Medulla oblongata (tissue), 1 donor: ENCODE measurements around the gene ADCY10.
"Not testable (repeated sequence)": the region's sequence is repeated elsewhere in the genome, so short reads cannot be mapped to it uniquely, and the experiment has no call there.

ENCODE experiments used
- DNase-seq: peaks from one replicate; pipeline ENCODE4 v3.0.0-alpha.2; 2015; ENCODE audit errors: extremely low spot score

The ADCY10 gene, protein sequence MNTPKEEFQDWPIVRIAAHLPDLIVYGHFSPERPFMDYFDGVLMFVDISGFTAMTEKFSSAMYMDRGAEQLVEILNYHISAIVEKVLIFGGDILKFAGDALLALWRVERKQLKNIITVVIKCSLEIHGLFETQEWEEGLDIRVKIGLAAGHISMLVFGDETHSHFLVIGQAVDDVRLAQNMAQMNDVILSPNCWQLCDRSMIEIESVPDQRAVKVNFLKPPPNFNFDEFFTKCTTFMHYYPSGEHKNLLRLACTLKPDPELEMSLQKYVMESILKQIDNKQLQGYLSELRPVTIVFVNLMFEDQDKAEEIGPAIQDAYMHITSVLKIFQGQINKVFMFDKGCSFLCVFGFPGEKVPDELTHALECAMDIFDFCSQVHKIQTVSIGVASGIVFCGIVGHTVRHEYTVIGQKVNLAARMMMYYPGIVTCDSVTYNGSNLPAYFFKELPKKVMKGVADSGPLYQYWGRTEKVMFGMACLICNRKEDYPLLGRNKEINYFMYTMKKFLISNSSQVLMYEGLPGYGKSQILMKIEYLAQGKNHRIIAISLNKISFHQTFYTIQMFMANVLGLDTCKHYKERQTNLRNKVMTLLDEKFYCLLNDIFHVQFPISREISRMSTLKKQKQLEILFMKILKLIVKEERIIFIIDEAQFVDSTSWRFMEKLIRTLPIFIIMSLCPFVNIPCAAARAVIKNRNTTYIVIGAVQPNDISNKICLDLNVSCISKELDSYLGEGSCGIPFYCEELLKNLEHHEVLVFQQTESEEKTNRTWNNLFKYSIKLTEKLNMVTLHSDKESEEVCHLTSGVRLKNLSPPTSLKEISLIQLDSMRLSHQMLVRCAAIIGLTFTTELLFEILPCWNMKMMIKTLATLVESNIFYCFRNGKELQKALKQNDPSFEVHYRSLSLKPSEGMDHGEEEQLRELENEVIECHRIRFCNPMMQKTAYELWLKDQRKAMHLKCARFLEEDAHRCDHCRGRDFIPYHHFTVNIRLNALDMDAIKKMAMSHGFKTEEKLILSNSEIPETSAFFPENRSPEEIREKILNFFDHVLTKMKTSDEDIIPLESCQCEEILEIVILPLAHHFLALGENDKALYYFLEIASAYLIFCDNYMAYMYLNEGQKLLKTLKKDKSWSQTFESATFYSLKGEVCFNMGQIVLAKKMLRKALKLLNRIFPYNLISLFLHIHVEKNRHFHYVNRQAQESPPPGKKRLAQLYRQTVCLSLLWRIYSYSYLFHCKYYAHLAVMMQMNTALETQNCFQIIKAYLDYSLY (N-terminal part only)

DNA sequence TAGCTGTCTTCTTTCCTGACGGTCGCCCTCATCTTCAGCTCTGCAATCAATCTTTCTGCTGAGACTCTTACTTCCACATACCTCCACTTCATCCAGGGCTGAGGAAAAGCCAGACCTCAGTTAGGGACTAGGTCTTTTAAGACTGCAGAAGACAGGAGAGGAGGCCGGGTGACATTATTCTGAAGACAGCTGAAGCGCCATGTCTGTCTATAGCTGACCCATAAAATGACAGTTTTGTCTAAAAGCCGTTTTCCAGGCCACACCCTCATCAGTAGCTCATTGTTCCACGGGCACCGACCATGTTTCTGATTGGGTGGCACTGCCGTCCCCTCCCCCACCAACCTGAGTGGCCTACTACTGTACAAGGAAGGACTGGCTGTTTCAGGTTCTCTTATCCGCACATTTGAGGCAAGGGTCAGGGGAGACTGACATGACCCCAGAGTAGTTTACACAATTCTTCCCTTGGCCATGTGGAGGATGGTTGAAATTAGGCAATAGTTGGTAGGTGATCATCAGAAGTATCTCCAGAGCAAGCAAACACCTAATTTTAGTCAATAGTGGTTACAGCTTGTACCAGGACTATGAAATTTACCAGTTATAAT is at the start of gene ADCY10:
Gene ADCY10, minus strand, starts transcription at position 240 of the 602 bp plus-strand sequence. CDS start 8,994 bp downstream, outside the sequence.
- DNase-seq, result no peak

DNA sequence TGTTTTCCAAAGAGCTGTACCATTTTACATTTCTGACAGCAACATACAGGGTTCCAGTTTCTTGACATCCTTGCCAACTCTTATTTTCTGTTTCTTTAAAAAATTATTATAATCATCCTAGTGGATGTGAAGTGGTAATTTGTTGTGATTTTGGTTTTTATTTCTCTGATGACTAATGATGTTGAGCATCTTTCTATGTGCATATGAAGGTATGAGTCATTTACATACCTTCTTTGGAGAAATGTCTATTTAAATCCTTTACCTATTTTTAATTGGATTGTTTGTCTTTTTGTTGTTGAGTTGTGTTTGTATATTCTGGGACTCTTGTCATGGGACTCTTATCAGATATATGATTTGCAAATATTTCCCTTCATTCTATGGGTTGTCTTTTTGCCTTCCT is 43.8 kb upstream of the ADCY10 start:
- DNase-seq, result no peak

DNA sequence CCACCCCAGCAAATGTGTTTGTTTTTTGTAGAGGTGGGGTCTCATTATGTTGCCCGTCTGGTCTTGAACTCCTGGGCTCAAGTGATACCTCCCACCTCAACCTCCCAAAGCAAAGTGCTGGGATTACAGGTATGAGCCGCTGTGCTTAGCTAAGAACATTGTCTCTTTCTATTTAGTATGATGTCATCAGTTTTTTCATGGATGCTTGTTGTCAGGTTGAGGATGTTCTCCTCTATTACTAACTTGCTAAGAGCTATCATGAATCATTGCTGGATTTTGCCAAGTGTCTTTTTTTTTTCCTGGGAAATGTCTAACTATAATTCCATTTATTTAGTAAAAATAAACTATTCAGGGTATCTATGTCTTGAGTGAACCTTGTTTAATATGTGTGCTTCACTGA is 42.0 kb upstream of the ADCY10 start:
- no peak for DNase-seq

DNA sequence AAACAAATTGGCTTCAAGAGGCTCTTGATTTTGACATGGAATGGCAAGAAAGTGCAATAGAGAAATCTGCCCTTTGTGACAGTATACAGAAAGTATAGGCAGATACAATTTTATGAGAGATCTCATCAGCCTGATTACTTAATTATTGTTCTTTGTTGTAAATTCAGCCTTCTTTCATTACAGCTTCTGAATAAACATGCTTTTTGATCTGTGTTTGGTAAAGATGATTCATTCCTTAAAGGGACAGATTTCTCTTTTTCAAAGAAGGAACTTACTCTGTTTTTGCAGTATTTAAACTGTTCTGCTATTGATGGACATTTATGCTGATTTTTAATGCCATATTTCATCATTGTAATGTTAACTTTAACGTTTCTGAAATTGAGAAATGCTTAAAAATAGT is 36.6 kb upstream of the ADCY10 start:
- DNase-seq, result no peak

- DNase-seq, result no peak
These were observed 35.9 kb upstream of the ADCY10 start for GRCh38 chr1:167949785-167950184.

GRCh38 chr1:167947733-167948132 is 33.8 kb upstream of the ADCY10 start:
- no peak for DNase-seq

- DNase-seq, result no peak
These were observed 29.6 kb upstream of the ADCY10 start for GRCh38 chr1:167943541-167943940.

- DNase-seq, result no peak
These were observed 26.3 kb upstream of the ADCY10 start for GRCh38 chr1:167940264-167940663.

- no peak for DNase-seq
These were observed 24.2 kb upstream of the ADCY10 start for GRCh38 chr1:167938080-167938636.

- DNase-seq, result no peak
These were observed 23.7 kb upstream of the ADCY10 start for GRCh38 chr1:167937709-167938010.

GRCh38 chr1:167936930-167937708 is 23.2 kb upstream of the ADCY10 start, which contains the start of gene MPC2:
Gene MPC2 (minus strand): TSS chr1:167937072. CDS start chr1:167935841, 1,231 bp downstream.
- peak; percentile 78 for DNase-seq

DNA sequence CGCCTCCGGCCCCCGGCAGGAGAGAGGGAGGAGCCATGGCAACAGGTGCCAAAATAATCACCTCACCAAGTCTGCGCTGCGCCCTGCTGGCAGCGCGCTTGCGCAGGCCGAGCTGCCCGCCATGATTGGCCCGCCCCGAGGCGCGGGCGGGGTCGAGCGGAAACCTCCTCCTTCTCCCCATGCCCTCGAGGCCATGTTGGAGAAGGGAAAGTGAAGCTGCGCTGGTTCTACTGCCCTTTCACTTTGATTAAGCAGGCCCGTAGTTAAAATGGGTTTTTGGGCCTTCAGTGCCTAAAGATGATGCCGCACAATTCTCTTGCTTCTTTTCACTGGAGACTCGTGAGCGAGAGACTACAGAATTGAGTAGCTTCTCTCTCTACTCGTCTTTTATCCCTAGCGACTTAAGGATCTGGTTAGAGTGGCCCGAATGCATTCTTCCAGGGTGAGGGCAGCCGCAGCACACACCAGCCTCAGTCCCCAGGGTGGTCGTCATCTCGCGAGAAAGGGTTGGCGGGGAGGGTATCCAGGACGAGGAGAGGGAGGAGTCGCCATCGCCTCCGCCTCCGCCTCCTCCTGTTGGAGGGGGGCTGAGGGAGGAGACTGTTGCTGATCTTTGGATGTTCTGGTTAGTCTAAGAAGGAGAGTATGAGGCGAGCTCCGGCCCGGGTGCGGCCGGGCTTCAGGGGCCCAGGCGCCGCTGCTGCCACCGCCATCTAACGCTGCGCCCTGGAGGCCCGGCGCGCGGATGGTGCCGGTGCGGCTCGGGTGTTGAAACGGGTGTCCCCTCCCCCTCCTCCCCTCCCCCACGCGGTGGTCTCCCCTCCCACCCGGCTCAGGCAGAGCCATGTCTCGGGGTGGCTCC is 22.4 kb upstream of the ADCY10 start, which contains the start of gene DCAF6:
Gene DCAF6, plus strand, starts transcription at position 616 of the 862 bp plus-strand sequence. Its CDS starts 229 bp downstream, at position 845.
- DNase-seq, result peak; percentile 99

DNA sequence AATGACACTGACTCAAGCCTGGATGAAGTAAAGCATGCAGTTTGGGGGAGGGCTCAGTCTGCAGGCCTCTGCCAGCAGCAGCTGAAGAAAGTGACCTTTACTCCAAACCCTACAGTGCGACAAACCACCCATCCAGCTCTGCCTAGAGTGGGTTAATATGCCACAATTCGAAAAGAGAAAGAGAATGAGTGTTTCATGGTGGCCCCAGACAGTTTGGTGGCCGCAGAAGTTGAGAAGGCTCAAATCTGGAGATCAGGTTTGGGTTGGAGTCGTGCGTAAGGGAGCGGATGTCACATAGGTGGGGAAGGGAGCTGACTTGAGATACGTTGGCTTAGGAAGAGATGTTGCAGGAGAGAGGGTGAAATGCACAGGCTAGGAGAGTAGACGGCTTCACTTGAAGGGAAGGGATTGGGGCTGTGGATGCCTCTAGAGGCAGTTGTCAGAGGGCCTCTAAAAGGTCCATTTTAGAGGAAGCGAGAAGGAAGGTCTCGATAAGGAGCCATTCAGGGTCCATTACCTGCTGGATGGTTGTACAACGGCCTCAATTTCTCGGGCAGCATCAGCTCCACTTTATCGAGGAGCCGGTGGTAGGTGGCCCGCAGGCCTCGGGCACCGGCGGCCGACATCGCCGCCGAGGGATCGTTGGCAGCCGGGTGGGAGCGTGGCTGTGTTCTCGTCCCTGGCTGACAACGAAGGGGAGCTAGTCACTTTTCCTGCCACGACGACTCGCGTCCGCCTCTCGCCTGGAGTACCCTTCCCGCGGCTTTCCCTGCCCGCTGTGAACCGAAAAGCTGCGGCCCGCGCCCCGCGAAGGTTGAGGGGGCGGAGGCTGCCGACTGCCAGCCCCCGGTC is 21.5 kb upstream of the ADCY10 start:
- DNase-seq, result peak; percentile 57

DNA sequence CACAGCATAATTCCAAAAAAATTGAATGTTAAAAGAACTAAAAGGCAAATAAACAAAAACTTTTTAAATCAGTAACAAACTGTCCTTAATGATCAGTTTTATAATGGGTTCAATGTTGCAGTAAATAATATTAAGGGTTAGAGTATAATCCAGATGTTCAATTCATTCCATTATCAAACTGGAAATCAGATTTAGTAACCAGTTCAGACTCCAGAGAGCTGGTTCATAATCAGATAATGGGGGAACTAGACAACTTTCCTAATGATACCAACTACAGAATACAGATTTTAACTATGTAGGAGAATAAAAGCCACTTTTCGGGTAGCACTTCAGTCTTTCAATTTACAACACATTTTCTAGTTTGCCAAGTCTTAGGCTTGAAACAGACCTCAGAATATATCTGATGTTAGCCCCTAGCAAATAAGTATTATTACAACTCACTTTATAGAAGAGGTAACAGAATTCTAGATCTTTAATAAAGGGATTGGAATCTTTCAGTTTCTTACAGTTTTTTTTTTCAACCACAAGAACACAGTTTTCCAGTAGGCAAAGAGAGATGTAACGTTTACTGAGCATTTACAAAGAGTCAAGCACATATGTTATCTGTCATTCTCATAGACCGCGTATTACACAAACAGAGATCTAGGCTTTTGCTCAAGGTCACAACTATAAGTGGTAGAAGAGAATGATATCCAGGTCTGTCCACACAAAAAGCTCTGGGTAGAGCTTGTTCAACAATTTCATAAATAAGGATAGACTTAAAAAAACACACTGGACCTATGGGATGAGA is 20.7 kb upstream of the ADCY10 start:
- DNase-seq, result peak; percentile 12

GRCh38 chr1:167933788-167934187 is 19.9 kb upstream of the ADCY10 start:
- DNase-seq, result no peak

DNA sequence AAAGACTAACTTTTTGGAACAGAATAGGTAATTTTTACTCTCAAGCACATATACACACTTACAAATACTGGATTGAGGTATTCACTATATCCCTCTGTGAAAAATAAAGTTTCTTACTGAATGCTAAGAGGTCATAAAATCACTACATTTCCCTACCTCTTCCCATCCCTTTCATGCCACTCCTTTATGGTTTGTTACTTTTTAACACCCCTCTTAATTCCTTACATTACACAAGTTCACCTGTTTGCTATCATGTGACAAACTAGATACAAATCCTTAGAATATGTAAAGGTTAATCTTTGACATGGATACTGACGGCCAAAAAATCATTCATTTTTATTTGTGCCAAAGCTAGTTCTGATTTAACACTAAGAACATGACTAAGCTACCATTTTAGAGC is 15.8 kb upstream of the ADCY10 start:
- DNase-seq, result no peak

GRCh38 chr1:167928919-167929318 is 15.0 kb upstream of the ADCY10 start:
- not testable (repeated sequence) for DNase-seq

DNA sequence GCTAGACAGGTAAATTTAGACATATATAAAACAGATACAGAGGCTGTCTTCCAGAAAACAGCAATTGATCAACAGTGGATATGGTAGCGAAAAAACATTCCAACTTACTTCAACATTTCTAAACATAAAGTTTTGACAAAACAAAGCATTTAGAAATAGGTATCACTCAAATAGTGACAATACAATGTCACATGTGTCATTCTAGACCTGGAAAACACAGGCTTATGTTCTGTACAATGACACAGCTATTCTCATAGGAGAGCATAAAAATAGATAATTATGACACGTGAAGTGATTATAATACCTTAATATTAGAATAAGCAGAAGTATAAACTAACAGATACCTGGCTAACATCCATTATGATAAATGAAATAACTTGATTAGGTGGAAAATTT is 14.5 kb upstream of the ADCY10 start:
- DNase-seq, result no peak
